Activated naive CD4-positive, alpha-beta T cell treated with anti-CD3 and anti-CD28 coated beads, Interleukin-2, amount 50 U/mL, for 24 hours (primary cell): Measurements from ENCODE around the gene PTCD2.

Experiments
- H3K27ac Mint-ChIP-seq: one replicate; pipeline ENCODE4 v1.8.0; 2021; ENCODE audit warnings: mild to moderate bottlenecking, mixed read lengths
- H3K27me3 Mint-ChIP-seq: one replicate; pipeline ENCODE4 v1.8.0; 2021; ENCODE audit warnings: mixed read lengths
- H3K36me3 Mint-ChIP-seq: one replicate; pipeline ENCODE4 v1.8.0; 2021; ENCODE audit warnings: mixed read lengths
- H3K4me1 Mint-ChIP-seq: one replicate; pipeline ENCODE4 v1.8.0; 2021; ENCODE audit warnings: mixed read lengths
- H3K4me3 Mint-ChIP-seq: one replicate; pipeline ENCODE4 v1.8.0; 2021; ENCODE audit warnings: mild to moderate bottlenecking, mixed read lengths
- H3K9me3 Mint-ChIP-seq: one replicate; pipeline ENCODE4 v1.8.0; 2021; ENCODE audit warnings: mixed read lengths

The PTCD2 gene

DNA sequence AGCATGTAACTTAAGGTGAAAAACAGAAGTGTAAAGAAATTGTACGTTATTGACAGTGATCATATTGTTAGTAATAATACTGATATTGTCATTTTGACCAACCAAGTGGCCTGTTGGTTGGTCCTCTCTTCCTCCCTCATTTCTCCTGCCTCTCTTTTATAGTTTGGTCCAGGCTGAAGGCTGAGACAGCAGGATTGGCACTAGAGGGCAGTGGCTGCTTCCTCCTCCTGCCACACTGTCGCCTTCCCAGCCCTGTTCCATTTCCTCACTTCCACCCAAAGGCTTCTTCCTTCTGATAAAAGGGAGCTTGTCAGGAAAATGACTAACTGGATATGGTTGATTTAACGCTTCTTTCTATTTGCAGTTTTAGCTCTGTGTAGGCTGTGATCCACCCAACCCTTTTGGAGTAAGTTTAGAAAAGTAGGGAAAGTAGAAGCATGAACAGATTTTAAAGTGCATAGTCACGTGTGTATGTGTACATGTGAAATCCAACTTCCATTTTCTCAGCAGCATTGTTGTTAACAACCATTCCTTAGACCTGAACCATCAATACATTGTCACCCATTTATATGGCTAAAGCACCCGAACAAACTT, 35.6 kb downstream of the PTCD2 start:
- Mint-ChIP-seq H3K9me3 (no peaks in the 10 kb centered on the region), H3K4me1 (no peaks in the 10 kb centered on the region), H3K4me3 (no peak overlapping the region), H3K36me3 (peaks cover 30% of the 10 kb centered on the region), H3K27me3 (no peaks in the 10 kb centered on the region), H3K27ac (peak overlapping the region; percentile 38)

GRCh38 chr5:72356361-72356760, 36.2 kb downstream of the PTCD2 start:
- H3K9me3 Mint-ChIP-seq = no peaks in the 10 kb centered on the region
- no peaks in the 10 kb centered on the region for H3K4me1 Mint-ChIP-seq

GRCh38 chr5:72358925-72359324, 38.8 kb downstream of the PTCD2 start:
- Mint-ChIP-seq H3K4me1 (no peaks in the 10 kb centered on the region), H3K36me3 (peaks cover 24% of the 10 kb centered on the region), H3K9me3 (no peaks in the 10 kb centered on the region), H3K27ac (no peak overlapping the region), H3K27me3 (no peaks in the 10 kb centered on the region), H3K4me3 (no peak overlapping the region)

More at GRCh38 chr5:72356361-72356760, 36.2 kb downstream of the PTCD2 start:
- H3K27ac Mint-ChIP-seq = no peak overlapping the region
- H3K36me3 Mint-ChIP-seq = peaks cover 31% of the 10 kb centered on the region
- H3K4me3 Mint-ChIP-seq = no peak overlapping the region
- no peaks in the 10 kb centered on the region for H3K27me3 Mint-ChIP-seq

GRCh38 chr5:72359886-72360285, 39.7 kb downstream of the PTCD2 start:
- Mint-ChIP-seq H3K4me3 (no peak overlapping the region), H3K4me1 (no peaks in the 10 kb centered on the region), H3K36me3 (peaks cover 23% of the 10 kb centered on the region), H3K27ac (no peak overlapping the region), H3K9me3 (no peaks in the 10 kb centered on the region), H3K27me3 (no peaks in the 10 kb centered on the region)

- H3K4me1 Mint-ChIP-seq = no peaks in the 10 kb centered on the region
- H3K27me3 Mint-ChIP-seq = no peaks in the 10 kb centered on the region
- no peak overlapping the region for H3K4me3 Mint-ChIP-seq
- no peaks in the 10 kb centered on the region for H3K9me3 Mint-ChIP-seq
- H3K36me3 Mint-ChIP-seq = peaks cover 19% of the 10 kb centered on the region
- H3K27ac Mint-ChIP-seq = no peak overlapping the region
Observed at GRCh38 chr5:72363166-72363802, 43.1 kb downstream of the PTCD2 start.

- peaks cover 18% of the 10 kb centered on the region for H3K36me3 Mint-ChIP-seq
- H3K4me3 Mint-ChIP-seq = no peak overlapping the region
- H3K27me3 Mint-ChIP-seq = no peaks in the 10 kb centered on the region
- no peaks in the 10 kb centered on the region for H3K9me3 Mint-ChIP-seq
- no peak overlapping the region for H3K27ac Mint-ChIP-seq
- H3K4me1 Mint-ChIP-seq = no peaks in the 10 kb centered on the region
Observed at GRCh38 chr5:72364171-72364570, 44.0 kb downstream of the PTCD2 start.

GRCh38 chr5:72364951-72365350, 44.8 kb downstream of the PTCD2 start:
- H3K27ac Mint-ChIP-seq = no peak overlapping the region
- peaks cover 14% of the 10 kb centered on the region for H3K36me3 Mint-ChIP-seq
- H3K4me1 Mint-ChIP-seq = no peaks in the 10 kb centered on the region
- no peak overlapping the region for H3K4me3 Mint-ChIP-seq
- H3K27me3 Mint-ChIP-seq = no peaks in the 10 kb centered on the region
- H3K9me3 Mint-ChIP-seq = no peaks in the 10 kb centered on the region

DNA sequence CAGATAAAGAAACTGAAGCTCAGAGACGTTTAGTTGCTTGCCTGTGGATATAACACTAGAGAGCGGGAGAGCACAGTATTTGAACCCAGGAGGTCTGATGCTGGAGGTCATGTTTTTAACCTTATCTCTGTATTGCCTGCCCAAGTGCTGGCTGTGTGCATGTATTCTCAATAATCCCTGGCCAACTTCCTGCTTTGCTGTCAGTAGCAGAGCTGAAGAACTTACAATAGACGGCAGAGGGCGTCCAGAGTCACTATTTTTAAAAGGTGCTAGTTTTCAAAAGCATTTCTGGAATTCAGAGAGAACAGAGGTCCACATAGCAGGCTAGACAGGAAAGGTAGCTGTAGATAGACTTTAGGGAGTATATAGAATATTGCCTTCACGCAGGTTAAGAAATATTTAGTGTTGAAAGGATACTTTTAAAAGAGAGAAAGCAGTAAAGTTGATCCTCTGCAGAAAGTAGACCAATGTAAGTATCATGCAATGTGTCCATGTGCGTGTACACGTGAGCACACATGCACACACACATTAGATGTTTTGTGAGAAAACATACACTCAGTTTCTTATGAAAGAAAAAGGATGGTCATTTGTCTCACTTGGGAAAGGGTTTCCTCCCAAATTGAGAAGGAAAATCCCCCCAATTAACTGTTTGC, 46.3 kb downstream of the PTCD2 start:
- Mint-ChIP-seq H3K27me3 (no peaks in the 10 kb centered on the region), H3K36me3 (peaks cover 12% of the 10 kb centered on the region), H3K9me3 (no peaks in the 10 kb centered on the region), H3K4me3 (no peak overlapping the region), H3K4me1 (no peaks in the 10 kb centered on the region), H3K27ac (no peak overlapping the region)

DNA sequence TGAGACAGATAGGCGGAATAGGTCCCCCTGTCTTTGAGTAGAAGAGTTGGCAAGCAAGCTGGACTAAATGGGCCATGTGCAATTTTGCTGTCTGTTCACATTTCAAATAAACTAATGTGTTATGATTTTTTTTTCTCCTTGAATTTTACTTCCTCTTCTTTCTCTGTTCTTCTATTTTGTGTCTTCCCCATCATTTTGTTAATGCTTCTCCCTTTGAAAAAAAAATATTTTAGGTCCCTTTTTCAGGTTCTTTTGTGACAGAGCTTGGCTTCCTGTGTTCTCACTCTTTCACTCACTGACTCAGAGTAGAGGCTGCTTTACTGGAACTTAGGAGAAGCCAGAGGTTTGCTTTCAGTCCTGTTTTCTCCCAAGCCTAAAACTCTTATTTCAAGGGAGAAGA, 48.1 kb downstream of the PTCD2 start:
- Mint-ChIP-seq H3K27ac (peak overlapping the region; percentile 79), H3K9me3 (no peaks in the 10 kb centered on the region), H3K4me3 (no peak overlapping the region), H3K4me1 (no peaks in the 10 kb centered on the region), H3K36me3 (peaks cover 6% of the 10 kb centered on the region), H3K27me3 (no peaks in the 10 kb centered on the region)

DNA sequence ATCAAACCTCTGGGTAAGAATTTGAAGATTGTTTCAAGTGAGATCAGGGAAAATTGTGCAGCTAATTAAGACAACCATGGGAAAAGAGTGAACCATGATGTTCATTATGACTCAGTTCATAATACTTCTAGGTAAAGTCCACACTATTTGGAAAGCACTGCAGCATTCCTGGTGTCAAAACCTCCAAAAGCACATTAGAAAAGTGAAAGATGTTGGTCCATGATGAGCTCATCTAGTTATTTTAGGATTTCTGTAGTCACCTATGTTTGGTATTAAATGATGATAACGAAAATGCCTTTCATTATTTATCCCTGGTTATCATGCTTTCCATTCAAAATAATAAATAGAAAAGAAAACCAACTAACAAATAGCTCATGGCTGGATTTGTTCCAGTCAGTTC, 49.1 kb downstream of the PTCD2 start:
- Mint-ChIP-seq H3K27ac (no peak overlapping the region), H3K9me3 (no peaks in the 10 kb centered on the region), H3K4me3 (no peak overlapping the region), H3K4me1 (no peaks in the 10 kb centered on the region), H3K27me3 (no peaks in the 10 kb centered on the region), H3K36me3 (peaks cover 6% of the 10 kb centered on the region)

GRCh38 chr5:72369711-72370110, 49.5 kb downstream of the PTCD2 start:
- Mint-ChIP-seq H3K27ac (no peak overlapping the region), H3K9me3 (no peaks in the 10 kb centered on the region), H3K4me3 (no peak overlapping the region), H3K4me1 (no peaks in the 10 kb centered on the region), H3K36me3 (peaks cover 6% of the 10 kb centered on the region), H3K27me3 (no peaks in the 10 kb centered on the region)

- Mint-ChIP-seq H3K4me3 (no peak overlapping the region), H3K4me1 (no peaks in the 10 kb centered on the region), H3K9me3 (no peaks in the 10 kb centered on the region), H3K27ac (no peak overlapping the region), H3K36me3 (peaks cover 6% of the 10 kb centered on the region), H3K27me3 (no peaks in the 10 kb centered on the region)
Observed at GRCh38 chr5:72372331-72372730, 52.2 kb downstream of the PTCD2 start.

GRCh38 chr5:72372923-72373322, 52.8 kb downstream of the PTCD2 start:
- no peak overlapping the region for H3K4me3 Mint-ChIP-seq
- H3K27ac Mint-ChIP-seq = no peak overlapping the region
- H3K27me3 Mint-ChIP-seq = no peaks in the 10 kb centered on the region
- H3K9me3 Mint-ChIP-seq = no peaks in the 10 kb centered on the region
- H3K36me3 Mint-ChIP-seq = peaks cover 6% of the 10 kb centered on the region
- H3K4me1 Mint-ChIP-seq = no peaks in the 10 kb centered on the region

DNA sequence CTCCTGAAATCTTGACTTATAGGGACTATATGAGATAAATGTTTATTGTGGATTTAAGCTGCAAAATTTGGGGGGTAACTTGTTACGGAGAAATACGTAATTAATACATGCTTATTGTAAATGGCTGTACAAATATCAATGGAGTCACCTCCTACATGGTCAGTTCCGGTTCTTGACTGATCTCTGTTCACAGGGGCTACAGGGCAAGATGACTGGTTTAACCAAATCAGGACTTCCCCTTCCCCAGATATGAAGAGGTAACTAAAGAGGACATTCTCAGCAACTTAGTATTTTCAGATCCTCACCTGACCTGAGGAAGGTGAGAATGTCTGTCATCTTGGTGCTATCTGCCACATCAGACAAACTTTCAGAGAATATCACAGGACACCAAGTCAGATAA, 54.7 kb downstream of the PTCD2 start:
- no peak overlapping the region for H3K27ac Mint-ChIP-seq
- H3K36me3 Mint-ChIP-seq = peaks cover 6% of the 10 kb centered on the region
- no peak overlapping the region for H3K4me3 Mint-ChIP-seq
- H3K9me3 Mint-ChIP-seq = no peaks in the 10 kb centered on the region
- H3K27me3 Mint-ChIP-seq = no peaks in the 10 kb centered on the region
- no peaks in the 10 kb centered on the region for H3K4me1 Mint-ChIP-seq

- Mint-ChIP-seq H3K9me3 (no peaks in the 10 kb centered on the region), H3K27me3 (no peaks in the 10 kb centered on the region), H3K27ac (no peak overlapping the region), H3K36me3 (no peaks in the 10 kb centered on the region), H3K4me3 (no peak overlapping the region), H3K4me1 (no peaks in the 10 kb centered on the region)
Observed at GRCh38 chr5:72376381-72376780, 56.2 kb downstream of the PTCD2 start.

- Mint-ChIP-seq H3K4me3 (no peak overlapping the region), H3K27ac (no peak overlapping the region), H3K9me3 (no peaks in the 10 kb centered on the region), H3K36me3 (no peaks in the 10 kb centered on the region), H3K4me1 (no peaks in the 10 kb centered on the region), H3K27me3 (no peaks in the 10 kb centered on the region)
Observed at GRCh38 chr5:72377910-72378638, 57.9 kb downstream of the PTCD2 start.
